Upper lobe of left lung (tissue), 4 donors: ENCODE results near the gene FLRT2.

ENCODE experiments used
- CTCF ChIP-seq, 6 experiments: fragments of 450-650 bp in 4 of 6; fragments of 200-600 bp in 2 of 6; sonication (generic) in 2 of 6; IDR thresholded peaks; one replicate each; pipeline ENCODE4 v1.5.1; 2016 to 2019; ENCODE audit warnings: antibody characterized with exemption in 6 of 6
- EP300 ChIP-seq, 4 donors: sonication (generic); formaldehyde crosslinking; IDR thresholded peaks; one replicate each; pipeline ENCODE4 v1.5.1; 2017; ENCODE audit warnings: antibody characterized with exemption in 4 of 4, control low read depth in 2 of 4
- POLR2A ChIP-seq, 4 donors: fragments of 450-650 bp; IDR thresholded peaks; one replicate each; pipeline ENCODE4 v1.5.1; 2016 to 2017; ENCODE audit warnings: antibody characterized with exemption in 4 of 4, mild to moderate bottlenecking in 2 of 4
- POLR2AphosphoS5 ChIP-seq, 2 donors: sonication (generic); formaldehyde crosslinking; IDR thresholded peaks; one replicate each; pipeline ENCODE4 v1.5.1; 2017; ENCODE audit warnings: antibody characterized with exemption in 2 of 2

GRCh38 chr14:85535991-85536832, 6.3 kb downstream of the FLRT2 start:
- TF ChIP-seq CTCF (IDR thresholded peaks at IDR 0.05) = peak in 3 of 6 experiments; percentile 20 to 29 (median 25)
- no peak for TF ChIP-seq POLR2AphosphoS5 (IDR thresholded peaks at IDR 0.05)
- no peak for TF ChIP-seq POLR2A (IDR thresholded peaks at IDR 0.05)
- TF ChIP-seq EP300 (IDR thresholded peaks at IDR 0.05) = no peak
